Measurements from ENCODE around the gene RPL10A. TPM values are rescaled to one million over a fixed set of nuclear protein-coding genes. Genes with fewer than 3 reads are reported as not detected.

Gene RPL10A
- total RNA-seq, 1 donor from 2014 or later: 813 TPM

DNA sequence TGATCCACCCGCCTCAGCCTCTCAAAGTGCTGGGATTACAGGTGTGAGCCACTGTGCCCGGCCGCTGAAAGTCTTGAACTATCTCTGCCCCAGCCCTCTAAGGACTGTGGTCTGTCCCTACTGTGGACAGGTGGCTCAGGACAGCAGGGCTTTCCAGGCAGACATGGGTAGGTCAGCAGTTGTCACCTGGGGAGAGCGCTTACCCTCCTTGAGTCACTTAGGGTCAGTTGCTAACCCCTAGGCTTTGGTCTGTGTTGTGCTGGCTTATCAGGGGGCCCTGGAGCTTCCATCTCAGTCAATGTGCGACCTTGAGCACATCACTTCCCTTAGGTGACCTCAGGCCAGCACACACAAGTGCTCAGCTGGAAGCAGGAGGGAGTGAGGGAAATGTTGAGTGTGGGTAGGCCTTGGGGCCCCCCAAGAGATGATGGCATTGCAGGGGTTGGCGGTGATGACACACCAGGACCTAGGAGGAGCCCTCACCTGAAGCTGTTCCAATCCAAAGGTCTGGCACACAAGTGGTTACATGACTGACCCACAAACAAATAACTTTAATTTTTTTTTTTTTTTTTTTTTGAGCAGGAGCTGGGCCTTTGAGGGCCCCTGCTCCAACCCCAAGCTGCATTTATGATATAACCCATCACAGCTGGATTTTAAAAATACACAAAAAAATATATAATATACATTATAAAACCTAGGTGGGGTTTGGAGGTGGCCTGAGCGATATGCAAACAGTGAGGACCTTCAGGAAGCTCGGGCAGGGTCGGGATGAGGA lies 5.1 kb downstream of the RPL10A start:
- intact Hi-C loops (cut with DNase I): no loop called here
- DNase-seq (ENCODE audit: low spot score) (no peak), ATAC-seq (no peak)

DNA sequence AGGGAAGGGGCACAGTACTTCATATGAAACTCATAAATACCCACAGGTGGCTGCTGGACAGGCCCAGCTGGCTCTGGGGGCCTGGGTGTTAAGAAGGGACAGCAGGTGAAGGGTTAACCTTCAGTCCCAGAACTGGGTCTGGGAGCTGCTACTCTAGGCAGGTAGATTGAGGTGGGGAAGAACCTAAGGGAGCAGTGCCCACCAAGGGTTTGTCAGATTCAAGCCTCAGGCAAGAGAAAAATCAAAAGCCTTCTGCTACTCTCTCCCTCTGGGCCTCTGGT lies 5.6 kb downstream of the RPL10A start:
- no peak for ATAC-seq
- intact Hi-C loops (cut with DNase I): no loop called here
- no peak for DNase-seq (ENCODE audit: low spot score)

DNA sequence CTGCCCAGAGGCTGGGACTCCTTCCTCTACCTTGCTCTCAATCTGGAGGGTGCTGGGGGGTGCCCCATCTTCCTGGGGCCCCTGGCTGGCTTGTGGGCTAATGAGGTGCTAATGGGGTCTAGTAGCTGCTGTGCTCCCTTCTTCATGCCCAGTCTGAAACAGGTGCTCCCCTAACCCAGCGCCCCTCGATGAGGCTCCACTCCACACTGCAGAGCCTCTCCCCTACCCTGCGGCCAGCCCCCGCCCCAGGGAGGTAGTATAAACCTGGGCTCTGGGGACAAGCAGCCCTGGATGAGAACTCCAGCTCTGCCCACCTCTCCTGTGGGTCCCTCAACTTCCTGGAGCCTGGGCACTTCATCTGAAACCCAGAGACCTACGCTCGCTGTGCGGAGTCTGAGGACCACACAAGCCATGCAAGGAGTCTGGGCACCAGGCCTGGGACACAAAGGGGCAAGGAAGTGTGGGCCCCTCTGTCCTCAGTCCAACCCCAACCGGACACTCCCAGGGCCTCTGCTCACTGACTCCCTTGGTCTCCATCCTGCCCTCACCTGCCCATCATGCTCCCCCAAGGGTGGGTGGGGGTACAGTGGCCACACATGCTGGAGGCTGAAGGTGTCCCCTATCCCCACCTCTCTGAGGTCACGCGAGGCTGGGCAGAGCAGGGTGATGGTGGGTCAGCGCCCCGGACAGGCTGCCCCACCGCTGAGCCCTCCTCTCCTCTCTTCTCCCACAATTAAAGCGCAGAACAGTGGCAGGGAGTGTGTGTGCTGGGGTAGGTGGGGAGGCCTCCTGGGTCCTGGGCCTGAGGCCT lies 6.1 kb downstream of the RPL10A start:
- intact Hi-C loops (cut with DNase I): no loop called here
- DNase-seq (ENCODE audit: low spot score): no peak
- no peak for ATAC-seq

DNA sequence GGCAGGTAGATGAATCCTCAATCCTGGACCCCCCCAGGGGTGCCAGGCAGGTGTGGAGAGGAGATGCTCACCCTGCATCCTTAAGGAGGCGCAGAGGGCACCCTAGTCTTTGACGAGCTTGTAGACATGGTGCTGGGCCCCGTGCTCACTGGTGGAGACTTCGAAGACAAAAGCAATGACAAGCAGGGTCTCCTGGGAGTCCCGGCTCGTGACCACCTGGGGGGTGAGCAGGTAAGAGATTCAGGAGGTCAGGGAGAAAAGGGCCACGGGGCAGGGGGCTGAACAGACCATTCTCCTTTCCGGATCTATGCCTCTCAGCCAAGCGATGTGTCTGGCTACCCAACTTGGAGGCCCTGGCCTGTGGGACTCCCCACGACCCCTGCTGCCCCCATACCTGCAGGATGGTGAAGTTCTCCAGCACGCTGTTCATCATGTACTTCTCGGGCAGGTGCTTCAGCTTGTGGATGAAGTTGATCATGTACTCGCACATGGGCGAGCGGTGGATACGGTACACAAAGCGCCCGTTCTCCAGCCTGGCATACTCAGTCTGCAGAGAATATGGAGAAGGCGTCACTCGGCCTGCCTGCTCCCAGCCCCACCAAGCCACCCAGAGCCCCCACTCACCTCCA lies 6.9 kb downstream of the RPL10A start:
- ATAC-seq (peak; percentile 2), DNase-seq (ENCODE audit: low spot score) (no peak)
- intact Hi-C loops (cut with DNase I): no loop called here

DNA sequence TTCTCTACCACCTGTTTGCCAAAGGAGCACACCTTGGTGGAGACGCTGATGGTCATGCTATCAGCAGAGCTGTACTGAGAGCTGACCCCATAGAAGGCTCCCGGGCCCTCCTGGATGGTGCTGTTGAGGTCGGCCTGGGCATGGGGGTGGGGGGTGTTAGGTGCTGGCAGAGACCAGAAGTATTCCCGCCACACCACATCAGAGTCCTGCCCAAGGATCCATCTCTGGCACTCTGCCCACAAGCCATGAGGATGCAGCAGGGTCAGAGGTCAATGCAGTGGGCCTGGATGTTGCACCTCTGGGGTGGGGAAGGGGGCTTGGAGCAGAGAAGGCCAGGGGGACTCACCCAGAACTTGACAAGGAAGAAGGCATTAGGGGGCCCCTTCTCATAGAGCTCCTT lies 7.4 kb downstream of the RPL10A start:
- intact Hi-C loops (cut with DNase I): no loop called here
- DNase-seq (ENCODE audit: low spot score): no peak
- no peak for ATAC-seq

DNA sequence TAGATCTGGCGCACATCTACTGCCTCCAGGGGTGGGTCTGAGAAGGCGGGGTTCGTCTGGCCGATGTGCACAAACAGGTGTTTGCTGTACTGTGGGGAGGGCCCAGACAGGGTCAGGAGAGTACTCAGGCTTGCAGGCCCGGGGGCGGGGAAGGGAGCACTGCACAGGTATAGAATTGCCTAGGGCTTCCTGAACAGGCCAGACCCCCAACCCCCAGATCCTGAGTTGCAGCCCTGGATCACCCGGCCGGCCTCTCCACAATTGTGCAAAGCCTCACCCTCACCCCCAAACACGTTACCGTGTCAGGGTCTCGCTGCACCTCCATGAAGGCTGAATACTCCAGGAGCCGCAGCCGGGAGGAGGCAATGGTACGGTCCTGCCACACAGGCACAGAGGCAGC lies 7.8 kb downstream of the RPL10A start:
- intact Hi-C loops (cut with DNase I): no loop called here
- ATAC-seq: no peak
- DNase-seq (ENCODE audit: low spot score): no peak

DNA sequence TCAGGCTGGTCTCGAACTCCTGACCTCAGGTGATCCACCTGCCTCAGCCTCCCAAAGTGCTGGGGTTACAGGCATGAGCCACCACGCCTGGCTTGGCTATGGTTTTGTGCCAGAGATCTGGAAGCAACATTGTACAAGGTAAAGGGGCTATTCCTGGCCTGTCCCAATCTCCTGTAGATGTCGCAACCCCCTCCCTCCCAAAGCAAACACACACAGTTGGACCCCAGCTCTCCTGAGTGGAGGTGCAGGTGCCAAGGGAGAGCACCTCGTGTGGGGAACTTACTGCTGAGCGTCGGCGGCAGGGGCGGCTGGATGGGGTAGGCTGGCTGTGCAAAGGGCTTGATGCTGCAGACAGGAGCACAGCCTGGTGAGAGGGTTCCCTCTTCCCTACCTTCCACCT lies 8.8 kb downstream of the RPL10A start:
- intact Hi-C loops (cut with DNase I): no loop called here

DNA sequence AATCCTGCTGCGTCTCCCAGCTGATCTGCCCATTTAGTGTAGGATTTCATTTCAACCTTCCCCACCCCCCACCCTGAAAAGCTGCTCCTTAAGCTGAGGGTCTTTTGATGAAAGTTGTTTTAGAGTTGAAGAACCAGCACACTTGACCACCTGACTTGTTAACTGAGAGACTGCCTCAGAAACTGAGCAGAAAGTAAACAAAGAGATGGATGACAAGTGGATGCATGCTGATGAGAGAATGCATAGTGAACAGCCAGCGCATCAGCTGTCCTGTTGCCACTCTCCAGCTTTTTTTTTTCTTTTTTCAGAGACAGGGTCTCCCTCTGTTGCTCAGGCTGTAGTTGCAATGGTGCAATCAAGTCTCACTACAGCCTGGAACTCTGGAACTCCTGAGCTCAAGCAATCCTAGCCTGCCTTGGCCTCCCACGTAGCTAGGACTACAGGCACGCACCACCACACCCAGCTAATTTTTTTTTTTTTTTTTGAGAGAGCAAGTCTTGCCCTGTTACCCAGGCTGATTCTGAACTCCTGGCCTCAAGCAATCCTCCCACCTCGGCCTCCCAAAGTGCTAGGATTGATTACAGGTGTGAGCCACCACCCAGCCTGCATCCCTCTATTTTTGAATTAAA lies 9.5 kb downstream of the RPL10A start:
- no peak for ATAC-seq
- DNase-seq (ENCODE audit: low spot score): no peak
- intact Hi-C loops (cut with DNase I): no loop called here

More for the DNA sequence above, 8.8 kb downstream of the RPL10A start:
- no peak for DNase-seq (ENCODE audit: low spot score)
- ATAC-seq: no peak

DNA sequence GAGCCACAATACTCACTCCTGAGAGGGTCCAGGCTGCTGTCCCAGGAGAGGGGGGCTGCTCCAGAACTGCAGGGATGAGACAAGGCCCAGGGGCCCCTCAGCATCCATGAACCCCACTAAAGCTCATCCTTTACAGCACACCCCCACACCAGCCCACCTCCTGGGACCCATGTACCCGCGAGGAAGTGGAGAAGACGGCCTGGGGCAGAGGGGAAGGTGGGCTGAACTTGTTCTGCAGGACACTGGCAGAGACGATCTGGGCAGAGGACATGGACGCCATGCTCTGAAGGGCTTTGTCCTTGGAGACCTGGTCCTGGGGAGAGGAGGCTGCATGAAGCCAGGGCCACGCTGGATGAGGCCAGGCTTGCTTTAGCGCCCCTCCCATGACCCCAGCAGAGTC lies 10.1 kb downstream of the RPL10A start:
- intact Hi-C loops (cut with DNase I): no loop called here
- ATAC-seq (no peak), DNase-seq (ENCODE audit: low spot score) (no peak)

DNA sequence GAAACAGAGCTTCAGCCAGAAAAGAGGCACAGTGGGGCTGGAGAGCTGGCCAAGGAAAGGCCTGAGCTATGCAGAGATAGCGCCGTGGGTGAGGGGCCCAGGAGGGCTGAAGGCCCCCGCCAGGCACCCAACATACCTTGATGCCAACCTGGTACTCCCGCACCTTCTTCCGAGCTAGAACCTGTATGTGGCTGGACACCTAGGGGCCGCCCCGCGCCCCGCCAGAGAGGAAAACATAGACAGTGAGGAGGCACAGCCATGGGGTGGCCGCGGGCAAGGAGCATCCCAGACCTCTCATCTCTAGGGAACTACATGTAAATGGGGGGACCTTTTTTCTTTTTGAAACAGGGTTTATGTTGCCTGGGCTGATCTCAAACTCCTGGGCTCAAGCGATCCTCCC lies 12.0 kb downstream of the RPL10A start:
- DNase-seq (ENCODE audit: low spot score): no peak
- no peak for ATAC-seq

DNA sequence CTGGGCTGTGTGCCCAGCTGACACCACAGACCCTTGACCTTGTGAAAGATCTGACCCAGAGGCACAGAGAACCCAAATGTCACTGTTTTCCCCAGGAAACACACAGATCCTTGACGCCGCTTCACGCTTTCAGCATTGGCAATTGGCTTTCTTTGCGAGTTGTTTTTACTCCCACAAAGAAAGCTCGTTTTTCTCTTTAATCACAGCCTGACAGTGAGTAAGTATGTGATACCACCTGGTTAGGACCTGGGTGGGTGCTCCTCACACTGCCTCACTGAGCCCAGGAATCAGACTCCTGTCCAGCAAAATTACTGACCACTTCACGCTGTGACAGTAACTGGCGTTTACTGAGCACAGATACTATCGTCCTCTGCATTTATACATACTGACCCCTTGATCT lies 13.0 kb downstream of the RPL10A start:
- DNase-seq (ENCODE audit: low spot score) (no peak), ATAC-seq (no peak)
- intact Hi-C loops (cut with DNase I): no loop called here

More for the DNA sequence above, 12.0 kb downstream of the RPL10A start:
- intact Hi-C loops (cut with DNase I): no loop called here

DNA sequence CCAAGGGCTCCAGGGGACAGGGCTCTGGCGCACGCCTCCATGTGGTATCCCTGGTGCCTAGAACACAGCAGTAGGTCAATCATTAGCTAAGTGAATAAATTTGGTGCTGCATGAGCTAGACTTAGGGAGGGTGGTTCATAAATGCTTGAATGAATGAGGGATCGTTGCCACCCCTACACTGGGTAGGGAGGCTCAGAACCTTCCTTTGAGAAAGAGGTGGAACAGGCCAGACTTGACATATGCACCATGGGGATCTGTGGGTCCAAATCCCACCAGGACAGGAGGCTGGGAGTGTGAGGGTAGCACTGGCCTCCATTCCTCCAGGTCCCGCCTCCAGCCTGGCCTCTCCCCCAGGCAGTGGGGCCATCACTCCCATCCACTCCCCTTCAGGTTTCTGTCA lies 14.9 kb downstream of the RPL10A start:
- DNase-seq (ENCODE audit: low spot score) (no peak), ATAC-seq (no peak)
- intact Hi-C loops (cut with DNase I): no loop called here

DNA sequence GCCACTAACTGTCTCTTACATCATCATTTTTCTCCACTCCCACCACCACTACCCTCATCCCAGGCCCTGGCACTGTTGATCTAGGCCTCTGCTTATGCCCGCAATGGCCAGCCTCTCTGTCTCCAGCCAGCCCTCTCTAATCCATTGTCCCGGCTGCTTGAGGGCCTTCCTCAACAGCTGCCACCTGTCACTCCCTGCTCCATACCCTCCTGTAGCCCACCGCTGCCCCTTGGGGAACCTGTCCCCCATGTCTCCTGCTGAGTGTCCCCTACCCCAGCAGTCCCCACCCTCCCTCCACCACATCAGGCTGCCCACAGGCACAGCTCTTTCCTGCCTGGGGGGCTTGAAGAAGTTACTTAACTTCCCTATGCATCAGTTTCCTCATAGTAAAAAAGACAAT lies 15.3 kb downstream of the RPL10A start:
- no peak for DNase-seq (ENCODE audit: low spot score)
- intact Hi-C loops (cut with DNase I): no loop called here

DNA sequence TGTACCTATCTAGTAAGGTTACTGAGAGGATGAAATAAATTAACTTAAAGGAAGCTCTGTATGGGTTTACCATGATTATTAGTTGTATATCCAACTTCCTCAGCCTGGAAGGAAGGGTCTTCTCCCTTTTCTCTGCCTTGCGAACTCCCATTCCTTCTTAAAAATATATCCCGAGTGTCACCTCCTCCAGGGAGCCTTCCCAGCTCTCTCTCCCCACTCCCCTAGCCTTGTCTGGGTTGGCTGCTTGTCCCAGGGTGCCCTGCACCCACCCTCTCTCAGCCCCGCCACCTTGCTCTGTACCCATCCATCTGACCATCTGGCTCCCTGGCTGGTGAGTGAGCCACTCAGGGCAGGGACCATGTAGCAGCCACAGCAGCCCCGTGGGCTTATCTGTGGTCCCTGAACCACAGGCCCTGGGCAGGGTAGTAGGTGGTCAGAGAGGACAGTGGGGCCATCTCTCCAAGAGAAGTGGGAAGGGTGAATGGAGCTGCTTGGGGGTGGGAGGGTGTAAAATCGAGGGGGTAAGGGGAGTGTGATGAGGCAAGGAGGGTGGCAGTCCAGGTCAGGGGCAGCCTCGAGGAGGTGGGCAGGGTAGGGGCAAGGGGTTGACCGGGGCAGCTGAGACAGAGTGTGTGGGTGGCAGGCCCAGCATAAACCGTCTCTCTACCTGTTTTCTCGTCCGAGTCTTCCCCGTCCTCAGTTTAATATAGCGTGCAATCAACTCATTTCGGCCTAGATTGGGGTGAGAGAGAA lies 15.9 kb downstream of the RPL10A start:
- intact Hi-C loops (cut with DNase I): no loop called here
- DNase-seq (ENCODE audit: low spot score) (no peak), ATAC-seq (no peak)

More for the DNA sequence above, 15.3 kb downstream of the RPL10A start:
- ATAC-seq: no peak

DNA sequence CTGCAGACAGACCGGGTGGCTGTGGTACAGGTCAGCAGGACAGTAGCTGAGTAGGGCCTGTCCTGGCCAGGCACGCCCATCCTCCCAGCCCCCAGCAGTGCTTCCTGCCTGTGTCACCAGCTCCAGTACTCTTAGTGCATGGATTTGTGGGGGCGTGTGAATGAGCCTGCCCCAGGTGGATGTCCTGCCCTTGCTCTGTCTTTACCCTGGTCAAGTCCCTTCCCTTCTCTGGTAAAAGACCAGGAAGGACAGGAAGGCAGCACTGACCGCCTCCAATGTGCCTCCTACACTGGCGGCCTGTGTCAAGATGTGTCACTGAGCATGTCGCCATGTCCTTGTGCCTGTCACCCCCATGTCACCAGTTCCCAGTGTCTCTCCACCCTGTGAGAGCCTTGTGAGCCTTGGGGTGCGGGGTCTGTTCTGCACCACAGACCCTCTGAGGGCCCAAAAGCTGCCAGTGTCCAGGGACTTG lies 16.8 kb downstream of the RPL10A start:
- intact Hi-C loops (cut with DNase I): no loop called here
- peak; percentile 6 for ATAC-seq
- DNase-seq (ENCODE audit: low spot score): no peak

DNA sequence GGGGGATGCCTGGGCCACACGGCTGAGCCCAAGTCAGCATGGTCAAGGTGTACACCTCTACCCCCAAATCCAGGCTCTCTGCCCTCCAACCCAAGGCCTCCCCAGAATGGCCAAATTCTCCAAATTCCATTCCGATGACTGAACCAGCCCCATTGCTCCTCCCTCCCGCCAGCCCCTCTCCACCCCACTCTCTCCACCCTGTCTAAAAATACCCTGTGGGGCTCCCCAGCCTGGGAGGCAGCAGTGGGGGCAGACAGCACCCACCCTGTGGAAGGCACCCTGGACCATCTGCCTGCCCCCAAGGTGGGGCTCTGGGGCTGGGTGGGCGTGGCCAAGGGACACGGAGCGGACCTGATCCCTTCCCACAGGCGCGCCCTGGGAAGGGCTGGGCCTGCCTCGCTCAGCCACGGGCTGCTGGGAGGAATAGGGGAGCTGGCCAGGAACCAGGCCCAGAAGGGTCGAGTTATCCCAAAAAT lies 17.2 kb downstream of the RPL10A start:
- intact Hi-C loops (cut with DNase I): no loop called here
- DNase-seq (ENCODE audit: low spot score) (no peak), ATAC-seq (peak; percentile 69)

DNA sequence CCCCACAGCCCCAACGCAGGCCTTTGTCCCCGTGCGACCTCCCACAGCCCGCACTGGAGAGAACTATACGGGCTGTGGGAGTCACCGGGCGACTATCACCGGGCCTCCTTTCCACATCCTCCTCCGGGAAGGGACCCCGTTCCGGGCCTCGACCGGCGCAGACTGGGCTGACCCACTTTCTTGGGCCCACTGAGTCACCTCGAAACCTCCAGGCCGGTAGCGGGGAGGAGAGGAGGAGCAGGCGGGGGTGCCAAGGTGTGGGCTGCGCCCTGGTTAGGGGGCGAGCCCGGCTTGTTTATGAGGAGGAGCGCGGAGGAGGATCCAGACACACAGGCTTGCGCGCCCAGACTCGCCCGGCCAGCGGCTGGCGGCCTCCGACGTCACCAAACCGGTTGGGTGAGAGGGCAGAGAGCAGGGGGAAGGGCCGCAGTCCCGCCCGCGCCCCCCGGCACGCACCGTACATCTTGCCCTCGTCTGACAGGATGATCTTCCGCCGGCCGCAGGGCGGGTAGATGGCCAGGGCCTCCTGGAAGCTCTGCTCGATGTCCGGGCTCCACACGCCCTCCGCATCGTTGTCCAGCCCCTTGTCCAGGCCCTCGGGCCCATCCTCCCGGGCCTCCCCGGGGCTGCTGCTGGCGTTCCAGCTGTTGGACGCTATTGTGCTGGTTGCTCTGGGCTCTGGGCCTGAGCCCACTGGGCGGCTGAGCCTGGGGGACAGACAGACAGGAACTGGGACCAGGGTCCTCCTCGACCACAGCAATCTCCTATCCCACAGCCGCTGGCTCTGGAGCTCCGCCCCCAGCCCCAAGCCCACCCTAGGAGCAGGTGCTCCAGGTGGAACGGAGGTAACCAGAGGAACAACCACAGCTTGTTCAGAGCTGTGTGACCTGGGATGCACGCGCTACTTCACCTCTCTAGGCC lies 18.1 kb downstream of the RPL10A start:
- DNase-seq (ENCODE audit: low spot score) (no peak), ATAC-seq (peak; percentile 18)
- intact Hi-C loops (cut with DNase I): no loop called here
